HepG2 (cell line): ENCODE data around the gene RASIP1. TPM values are rescaled to one million over a fixed set of nuclear protein-coding genes. Genes with fewer than 3 reads are reported as not detected.

Source experiments
- CCAR2 ChIP-seq: fragments of 200-400 bp; formaldehyde crosslinking; optimal IDR thresholded peaks from 2 replicates; pipeline ENCODE3; 2018; ENCODE audit warnings: low read depth, mild to moderate bottlenecking, low read length, moderate library complexity
- FOSL2 ChIP-seq: sonication (generic); formaldehyde crosslinking; IDR thresholded peaks from 2 replicates; pipeline ENCODE4 v1.4.0; 2020; ENCODE audit warnings: missing genetic modification reagents
- HOXD1 ChIP-seq: sonication (generic); formaldehyde crosslinking; IDR thresholded peaks from 2 replicates; pipeline ENCODE4 v1.5.0; 2020; ENCODE audit warnings: missing genetic modification reagents
- PHF8 ChIP-seq: sonication (generic); formaldehyde crosslinking; IDR thresholded peaks from 2 replicates; pipeline ENCODE4 v1.5.0; 2020; ENCODE audit warnings: missing genetic modification reagents
- RBFOX2 ChIP-seq: fragments of 200-400 bp; formaldehyde crosslinking; IDR thresholded peaks from 2 replicates; pipeline ENCODE4 v1.6.1; 2017; ENCODE audit warnings: low read depth, mild to moderate bottlenecking, low read length
- SRF ChIP-seq: IDR thresholded peaks from 2 replicates; pipeline ENCODE4 v1.6.1; 2011; ENCODE audit warnings: mild to moderate bottlenecking, low read depth, low read length, moderate library complexity
- TMF1 ChIP-seq: sonication (generic); formaldehyde crosslinking; IDR thresholded peaks from 2 replicates; pipeline ENCODE4 v1.8.1; 2022; ENCODE audit warnings: low read depth, missing genetic modification reagents
- TP53 ChIP-seq: sonication (generic); formaldehyde crosslinking; conservative IDR thresholded peaks from 2 replicates; pipeline ENCODE4 v1.4.0; 2020; ENCODE audit warnings: missing genetic modification reagents
- USF2 ChIP-seq, 2 experiments: sonication (generic) in 1 of 2; formaldehyde crosslinking in 1 of 2; IDR thresholded peaks; 2 replicates each; pipeline versions ENCODE4 v1.5.1 to v1.6.1; 2011 to 2020; ENCODE audit warnings: borderline replicate concordance in 1 of 2, low read depth in 1 of 2, low read length in 1 of 2, mild to moderate bottlenecking in 1 of 2, missing genetic modification reagents in 1 of 2, moderate library complexity in 1 of 2
- ZBTB49 ChIP-seq: sonication (generic); formaldehyde crosslinking; IDR thresholded peaks from 2 replicates; pipeline ENCODE4 v1.4.0; 2020; ENCODE audit warnings: missing genetic modification reagents, borderline replicate concordance
- ZNF101 ChIP-seq: sonication (generic); formaldehyde crosslinking; IDR thresholded peaks from 2 replicates; pipeline ENCODE4 v1.4.0; 2020; ENCODE audit warnings: mild to moderate bottlenecking, low read depth, missing genetic modification reagents, borderline replicate concordance
- ZNF367 ChIP-seq: sonication (generic); formaldehyde crosslinking; IDR thresholded peaks from 2 replicates; pipeline ENCODE4 v1.4.0; 2020; ENCODE audit warnings: missing genetic modification reagents, borderline replicate concordance
- ZNF574 ChIP-seq: sonication (generic); formaldehyde crosslinking; IDR thresholded peaks from 2 replicates; pipeline ENCODE4 v1.4.0; 2020; ENCODE audit warnings: missing genetic modification reagents
- ZNF710 ChIP-seq: sonication (generic); formaldehyde crosslinking; IDR thresholded peaks from 2 replicates; pipeline ENCODE4 v1.5.0; 2020; ENCODE audit warnings: mild to moderate bottlenecking, missing genetic modification reagents, borderline replicate concordance
- ZNF724P ChIP-seq: sonication (generic); formaldehyde crosslinking; IDR thresholded peaks from 2 replicates; pipeline ENCODE4 v1.8.0; 2022; ENCODE audit warnings: missing genetic modification reagents, borderline replicate concordance
- ZNF768 ChIP-seq: sonication (generic); formaldehyde crosslinking; IDR thresholded peaks from 2 replicates; pipeline ENCODE4 v1.4.0; 2020; ENCODE audit warnings: missing genetic modification reagents
- ZNF878 ChIP-seq: sonication (generic); formaldehyde crosslinking; IDR thresholded peaks from 2 replicates; pipeline ENCODE4 v1.8.1; 2023; ENCODE audit warnings: mild to moderate bottlenecking, missing genetic modification reagents, moderate library complexity
- ZNF879 ChIP-seq: sonication (generic); formaldehyde crosslinking; IDR thresholded peaks from 2 replicates; pipeline ENCODE4 v1.8.1; 2023; ENCODE audit warnings: missing genetic modification reagents
- polyA plus RNA-seq, 8 experiments: library from polyadenylated mRNA; depleted of rRNA in 3 of 8; stranded (reverse) in 7 of 8; unstranded in 1 of 8; fragments of >200 nt; fragmentation: Illumina TruSeq in 4 of 8; extraction: Trizol in 4 of 8; gene quantifications; 2 replicates each; pipeline versions ENCODE4 v1.2.1 to v1.2.3, GENCODE V29; 2011 to 2016; ENCODE audit warnings: low read depth in 4 of 8, missing spikeins in 1 of 8, mixed read lengths in 1 of 8; ENCODE audit not compliant: insufficient read depth in 1 of 8
- total RNA-seq, 5 experiments: library from RNA; depleted of rRNA; stranded (reverse); fragments of >200 nt; fragmentation: Illumina TruSeq; extraction: Trizol; gene quantifications; 2 replicates each; pipeline ENCODE4 v1.2.3, GENCODE V29; 2016; ENCODE audit warnings: low read depth in 1 of 5
- TF ChIP-seq, protein P1 (sequence below): sonication (generic); formaldehyde crosslinking; IDR thresholded peaks from 2 replicates; pipeline ENCODE4 v1.4.0; 2020; ENCODE audit warnings: missing genetic modification reagents

The RASIP1 gene
- total and polyA plus RNA-seq, 2 of the 13 experiments (the other 11 are each of a cell fraction or from before 2014, with no cell fraction given) = 0.44 to 0.58 TPM

DNA sequence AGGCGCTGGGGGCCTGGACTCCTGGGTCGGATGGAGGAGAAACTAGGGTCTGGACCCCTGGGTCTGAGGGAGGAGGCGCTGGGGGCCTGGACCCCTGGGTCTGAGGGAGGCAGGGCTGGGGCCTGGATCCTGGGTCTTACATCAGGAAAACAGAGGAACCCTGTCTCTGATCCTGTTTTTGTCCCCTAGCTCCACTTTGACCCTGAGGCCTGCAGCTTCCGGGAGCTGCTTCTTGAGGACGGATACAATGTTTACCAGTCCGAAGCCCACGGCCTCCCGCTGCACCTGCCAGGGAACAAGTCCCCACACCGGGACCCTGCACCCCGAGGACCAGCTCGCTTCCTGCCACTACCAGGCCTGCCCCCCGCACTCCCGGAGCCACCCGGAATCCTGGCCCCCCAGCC, 17.3 kb upstream of the RASIP1 start (continued):
- no peak for TF ChIP-seq USF2 (IDR thresholded peaks at IDR 0.05; ENCODE audit: low read depth, low read length)
- no peak for TF ChIP-seq USF2 (CRISPR knock-in tag; IDR thresholded peaks at IDR 0.05; ENCODE audit: borderline replicate concordance)
- TF ChIP-seq TMF1 (CRISPR knock-in tag) = no peak
- peak; percentile 62; the same call in 1 of the 2 replicates for TF ChIP-seq ZNF768 (CRISPR knock-in tag)
- 0 out of 2 replicates have a peak, but pooled peaks have one; percentile 29 for TF ChIP-seq ZNF574 (CRISPR knock-in tag)
- no peak for TF ChIP-seq PHF8 (CRISPR knock-in tag)
- no peak for TF ChIP-seq FOSL2 (CRISPR knock-in tag)
- TF ChIP-seq ZNF879 = no peak
- TF ChIP-seq ZNF724P (CRISPR knock-in tag) = no peak
- TF ChIP-seq RBFOX2 = no peak
- TF ChIP-seq ZNF710 (CRISPR knock-in tag) = 0 out of 2 replicates have a peak, but pooled peaks have one; percentile 22
- TF ChIP-seq ZNF101 = no peak
- 0 out of 2 replicates have a peak, but pooled peaks have one; percentile 20 for TF ChIP-seq TP53 (CRISPR knock-in tag)
- TF ChIP-seq CCAR2 = no peak
- TF ChIP-seq HOXD1 (CRISPR knock-in tag) = no peak
- no peak for TF ChIP-seq ZBTB49 (CRISPR knock-in tag)
- no peak for TF ChIP-seq ZNF367 (CRISPR knock-in tag)
- no peak for TF ChIP-seq ZNF878 (CRISPR knock-in tag)
- TF ChIP-seq, protein P1, sequence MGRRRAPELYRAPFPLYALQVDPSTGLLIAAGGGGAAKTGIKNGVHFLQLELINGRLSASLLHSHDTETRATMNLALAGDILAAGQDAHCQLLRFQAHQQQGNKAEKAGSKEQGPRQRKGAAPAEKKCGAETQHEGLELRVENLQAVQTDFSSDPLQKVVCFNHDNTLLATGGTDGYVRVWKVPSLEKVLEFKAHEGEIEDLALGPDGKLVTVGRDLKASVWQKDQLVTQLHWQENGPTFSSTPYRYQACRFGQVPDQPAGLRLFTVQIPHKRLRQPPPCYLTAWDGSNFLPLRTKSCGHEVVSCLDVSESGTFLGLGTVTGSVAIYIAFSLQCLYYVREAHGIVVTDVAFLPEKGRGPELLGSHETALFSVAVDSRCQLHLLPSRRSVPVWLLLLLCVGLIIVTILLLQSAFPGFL (CRISPR knock-in tag) = no peak
- no peak for TF ChIP-seq SRF
